Panc1 (cell line): ENCODE results near the gene PRDX2. TPM values are rescaled to one million over a fixed set of nuclear protein-coding genes. Genes with fewer than 3 reads are reported as not detected.

ENCODE experiments used
- ATAC-seq: fragments of 200-7000 bp; cut with Tn5 transposase; 2 replicates; pipeline ENCODE4 v1.9.1; 2020; ENCODE audit warnings: mild to moderate bottlenecking, moderate library complexity
- BruUV-seq: library from RNA; stranded (reverse); fragments of 400-500 nt; replicated peaks from 2 replicates; lab custom pipeline; 2021; lab: Mats Ljungman, UMichigan
- CTCF ChIA-PET: fragments of 300-600 bp; sonication (Branson Sonifier 250); formaldehyde crosslinking; loops from one replicate; lab custom pipeline; 2022; ENCODE audit warnings: antibody characterized with exemption; lab: Charles Lee
- POLR2A ChIA-PET: fragments of 300-600 bp; sonication (Branson Sonifier 250); formaldehyde crosslinking; loops from one replicate; lab custom pipeline; 2022; ENCODE audit warnings: antibody characterized with exemption; lab: Charles Lee
- DNase-seq: peaks from one replicate; pipeline ENCODE4 v3.0.0-alpha.2; 2010; ENCODE audit warnings: low read depth, low spot score
- H3K27ac ChIP-seq: 2 replicates; pipeline ENCODE4 v1.5.1; 2011; ENCODE audit warnings: mild to moderate bottlenecking, low read length, inconsistent platforms
- H3K27me3 ChIP-seq: fragments of 200-500 bp; sonication (Bioruptor generic); 2 replicates; pipeline ENCODE4 v1.6.0; 2014; ENCODE audit warnings: low read length, inconsistent platforms; ENCODE audit not compliant: control insufficient read depth, insufficient read depth
- H3K36me3 ChIP-seq: fragments of 200-500 bp; sonication (Bioruptor generic); 2 replicates; pipeline ENCODE4 v1.5.1; 2014; ENCODE audit warnings: inconsistent platforms, mild to moderate bottlenecking, low read length, moderate library complexity; ENCODE audit not compliant: control insufficient read depth, insufficient read depth
- H3K4me1 ChIP-seq: 2 replicates; pipeline ENCODE4 v1.5.1; 2011; ENCODE audit warnings: inconsistent platforms, mild to moderate bottlenecking, low read length, moderate library complexity; ENCODE audit not compliant: control insufficient read depth, insufficient read depth
- H3K4me3 ChIP-seq, 2 experiments: 2 replicates each; pipeline ENCODE4 v1.5.1; 2011 to 2012; ENCODE audit warnings: low read depth in 2 of 2, low read length in 2 of 2, mild to moderate bottlenecking in 2 of 2, inconsistent platforms in 1 of 2, moderate library complexity in 1 of 2
- H3K9me3 ChIP-seq: fragments of 200-500 bp; sonication (Bioruptor generic); 2 replicates; pipeline ENCODE4 v1.5.1; 2014; ENCODE audit warnings: low read depth, mild to moderate bottlenecking, inconsistent platforms, low read length, moderate library complexity; ENCODE audit not compliant: control insufficient read depth, insufficient read depth
- POLR2AphosphoS5 ChIP-seq: IDR thresholded peaks from 2 replicates; pipeline ENCODE4 v1.6.1; 2012; ENCODE audit warnings: mild to moderate bottlenecking, low read depth, low read length, moderate library complexity
- SIN3A ChIP-seq: IDR thresholded peaks from 2 replicates; pipeline ENCODE4 v1.6.1; 2012; ENCODE audit warnings: low read depth, mild to moderate bottlenecking, low read length, moderate library complexity, borderline replicate concordance; ENCODE audit not compliant: insufficient read depth
- TCF7L2 ChIP-seq: IDR thresholded peaks from 2 replicates; pipeline ENCODE4 v1.6.1; 2011; ENCODE audit warnings: mild to moderate bottlenecking, low read depth, low read length, inconsistent platforms
- in situ Hi-C: cut with HindIII; loops from 2 replicates; pipeline ENCODE4 v1.10.0; 2016; ENCODE audit warnings: low sequenced_read_pairs, low pct_unique_long_range_greater_than_20kb
- intact Hi-C: fragments of 100-400 bp; cut with micrococcal nuclease; formaldehyde crosslinking; loops from one replicate; pipeline ENCODE4 v1.10.0; 2022; ENCODE audit not compliant: unreplicated experiment
- total RNA-seq: library from RNA; stranded (reverse); gene quantifications from one replicate; pipeline ENCODE4 v1.2.1, GENCODE V29; 2021; ENCODE audit not compliant: unreplicated experiment
- TF ChIP-seq, protein P1 (sequence below): fragments of 450-650 bp; IDR thresholded peaks from 2 replicates; pipeline ENCODE4 v1.5.1; 2017; ENCODE audit warnings: mild to moderate bottlenecking
- TF ChIP-seq, protein P2 (sequence below), 2 experiments: IDR thresholded peaks; 2 replicates each; pipeline ENCODE4 v1.6.1; 2011 to 2012; ENCODE audit warnings: low read depth in 2 of 2, control low read depth in 1 of 2, low read length in 1 of 2, mild to moderate bottlenecking in 1 of 2, moderate library complexity in 1 of 2; ENCODE audit not compliant: insufficient read depth in 1 of 2

PRDX2 gene
- total RNA-seq, 1 experiment from 2014 or later = 61.0 TPM

DNA sequence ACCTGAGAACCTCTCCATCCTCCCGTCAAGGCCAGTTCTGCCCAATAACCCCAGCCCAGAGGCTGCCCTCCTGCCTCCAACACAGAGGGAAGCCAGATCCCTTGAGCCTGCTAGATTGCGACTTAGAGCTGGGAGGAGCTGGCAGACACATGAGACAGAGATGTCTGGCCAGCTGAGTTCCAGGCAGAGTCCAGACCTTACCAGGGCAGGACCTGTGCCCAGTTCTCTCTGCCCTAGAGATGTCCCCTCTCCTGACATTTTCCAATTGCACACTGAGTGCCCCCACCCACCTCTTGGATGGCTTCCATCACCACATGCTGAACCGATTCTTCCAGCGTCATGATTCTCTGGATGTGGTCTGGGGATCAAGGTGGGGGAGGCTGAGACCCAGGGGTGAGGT is 29.3 kb downstream of the PRDX2 start:
- H3K36me3 ChIP-seq = no peaks in the 10 kb centered on the region
- CTCF ChIA-PET = no interaction called here

DNA sequence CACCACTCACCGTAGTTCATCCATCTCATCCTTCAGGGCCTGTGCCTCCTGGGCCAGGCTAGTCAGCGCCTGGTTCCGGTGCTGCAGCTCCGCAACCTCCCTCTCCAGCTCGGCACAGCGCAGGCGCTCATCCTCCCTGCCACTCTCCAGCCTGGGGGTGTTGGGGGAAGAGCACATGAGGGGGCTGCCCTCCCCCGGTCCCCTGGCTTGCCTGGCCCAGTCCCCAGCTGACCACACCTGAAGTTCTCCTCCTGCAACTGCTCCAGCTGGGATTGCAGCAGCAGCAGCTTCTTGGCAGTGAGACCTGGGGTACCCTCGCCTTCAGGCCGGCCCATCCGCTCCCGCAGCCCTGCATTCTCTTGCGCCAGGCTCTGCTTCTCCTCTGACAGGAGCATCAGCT is 30.7 kb downstream of the PRDX2 start:
- BruUV-seq = no TSS peak
- ChIA-PET CTCF (interaction anchor here (1.0 kb wide), 1 partner anchor 25 kb away, joined by 3 read pairs; no protein-coding TSS in a partner anchor), POLR2A (interaction anchor here (0.7 kb wide), 1 partner anchor 76 kb away, joined by 3 read pairs; no protein-coding TSS in a partner anchor)
- ATAC-seq = no peak
- H3K4me3 ChIP-seq = no peak overlapping the region
- H3K4me1 ChIP-seq = no peaks in the 10 kb centered on the region
- no peak for DNase-seq
- no peaks in the 10 kb centered on the region for H3K36me3 ChIP-seq
- TF ChIP-seq, protein P1, sequence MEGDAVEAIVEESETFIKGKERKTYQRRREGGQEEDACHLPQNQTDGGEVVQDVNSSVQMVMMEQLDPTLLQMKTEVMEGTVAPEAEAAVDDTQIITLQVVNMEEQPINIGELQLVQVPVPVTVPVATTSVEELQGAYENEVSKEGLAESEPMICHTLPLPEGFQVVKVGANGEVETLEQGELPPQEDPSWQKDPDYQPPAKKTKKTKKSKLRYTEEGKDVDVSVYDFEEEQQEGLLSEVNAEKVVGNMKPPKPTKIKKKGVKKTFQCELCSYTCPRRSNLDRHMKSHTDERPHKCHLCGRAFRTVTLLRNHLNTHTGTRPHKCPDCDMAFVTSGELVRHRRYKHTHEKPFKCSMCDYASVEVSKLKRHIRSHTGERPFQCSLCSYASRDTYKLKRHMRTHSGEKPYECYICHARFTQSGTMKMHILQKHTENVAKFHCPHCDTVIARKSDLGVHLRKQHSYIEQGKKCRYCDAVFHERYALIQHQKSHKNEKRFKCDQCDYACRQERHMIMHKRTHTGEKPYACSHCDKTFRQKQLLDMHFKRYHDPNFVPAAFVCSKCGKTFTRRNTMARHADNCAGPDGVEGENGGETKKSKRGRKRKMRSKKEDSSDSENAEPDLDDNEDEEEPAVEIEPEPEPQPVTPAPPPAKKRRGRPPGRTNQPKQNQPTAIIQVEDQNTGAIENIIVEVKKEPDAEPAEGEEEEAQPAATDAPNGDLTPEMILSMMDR = no peak
- TF ChIP-seq TCF7L2 (no peak), SIN3A (no peak), POLR2AphosphoS5 (no peak)
- TF ChIP-seq, protein P2, sequence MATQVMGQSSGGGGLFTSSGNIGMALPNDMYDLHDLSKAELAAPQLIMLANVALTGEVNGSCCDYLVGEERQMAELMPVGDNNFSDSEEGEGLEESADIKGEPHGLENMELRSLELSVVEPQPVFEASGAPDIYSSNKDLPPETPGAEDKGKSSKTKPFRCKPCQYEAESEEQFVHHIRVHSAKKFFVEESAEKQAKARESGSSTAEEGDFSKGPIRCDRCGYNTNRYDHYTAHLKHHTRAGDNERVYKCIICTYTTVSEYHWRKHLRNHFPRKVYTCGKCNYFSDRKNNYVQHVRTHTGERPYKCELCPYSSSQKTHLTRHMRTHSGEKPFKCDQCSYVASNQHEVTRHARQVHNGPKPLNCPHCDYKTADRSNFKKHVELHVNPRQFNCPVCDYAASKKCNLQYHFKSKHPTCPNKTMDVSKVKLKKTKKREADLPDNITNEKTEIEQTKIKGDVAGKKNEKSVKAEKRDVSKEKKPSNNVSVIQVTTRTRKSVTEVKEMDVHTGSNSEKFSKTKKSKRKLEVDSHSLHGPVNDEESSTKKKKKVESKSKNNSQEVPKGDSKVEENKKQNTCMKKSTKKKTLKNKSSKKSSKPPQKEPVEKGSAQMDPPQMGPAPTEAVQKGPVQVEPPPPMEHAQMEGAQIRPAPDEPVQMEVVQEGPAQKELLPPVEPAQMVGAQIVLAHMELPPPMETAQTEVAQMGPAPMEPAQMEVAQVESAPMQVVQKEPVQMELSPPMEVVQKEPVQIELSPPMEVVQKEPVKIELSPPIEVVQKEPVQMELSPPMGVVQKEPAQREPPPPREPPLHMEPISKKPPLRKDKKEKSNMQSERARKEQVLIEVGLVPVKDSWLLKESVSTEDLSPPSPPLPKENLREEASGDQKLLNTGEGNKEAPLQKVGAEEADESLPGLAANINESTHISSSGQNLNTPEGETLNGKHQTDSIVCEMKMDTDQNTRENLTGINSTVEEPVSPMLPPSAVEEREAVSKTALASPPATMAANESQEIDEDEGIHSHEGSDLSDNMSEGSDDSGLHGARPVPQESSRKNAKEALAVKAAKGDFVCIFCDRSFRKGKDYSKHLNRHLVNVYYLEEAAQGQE (IDR thresholded peaks at IDR 0.05; ENCODE audit: insufficient read depth in 1 of 2, low read depth in 2 of 2, low read length in 1 of 2) = no peak
- in situ Hi-C loops (no loop called here), intact Hi-C loops (no loop called here)
- no peaks in the 10 kb centered on the region for H3K27me3 ChIP-seq
- no peak overlapping the region for H3K27ac ChIP-seq
- H3K9me3 ChIP-seq = no peaks in the 10 kb centered on the region

More for the DNA sequence above, 29.3 kb downstream of the PRDX2 start:
- Histone ChIP-seq H3K9me3 (no peaks in the 10 kb centered on the region), H3K27me3 (no peaks in the 10 kb centered on the region), H3K4me1 (no peaks in the 10 kb centered on the region), H3K27ac (no peak overlapping the region), H3K4me3 (no peak overlapping the region)
- no peak for TF ChIP-seq TCF7L2
- TF ChIP-seq POLR2AphosphoS5 = no peak
- no peak for TF ChIP-seq SIN3A
- TF ChIP-seq, protein P1 = no peak
- TF ChIP-seq, protein P2 (IDR thresholded peaks at IDR 0.05; ENCODE audit: insufficient read depth in 1 of 2, low read depth in 2 of 2, low read length in 1 of 2) = no peak
- no peak for ATAC-seq
- DNase-seq = no peak
- intact Hi-C loops (no loop called here), in situ Hi-C loops (no loop called here)
- no TSS peak for BruUV-seq
- POLR2A ChIA-PET = interaction anchor here (0.5 kb wide), 1 partner anchor 56 kb away, joined by 3 read pairs; no protein-coding TSS in a partner anchor
